Measurements from ENCODE around the gene TNFRSF25.
"Not testable (repeated sequence)": the region's sequence is repeated elsewhere in the genome, so short reads cannot be mapped to it uniquely, and the experiment has no call there.

TNFRSF25 gene

GRCh38 chr1:6467744-6468688 lies 2.0 kb upstream of the TNFRSF25 start:
- no peak for DNase-seq

GRCh38 chr1:6467224-6467623 lies 1.3 kb upstream of the TNFRSF25 start:
- DNase-seq = no peak

- no peak for DNase-seq
Measured at GRCh38 chr1:6466751-6467150, 778 bp upstream of the TNFRSF25 start.

- DNase-seq = no peak
Measured at GRCh38 chr1:6465461-6466005, 440 bp downstream of the TNFRSF25 start.

GRCh38 chr1:6464915-6465314 lies 1.1 kb downstream of the TNFRSF25 start:
- no peak for DNase-seq

- DNase-seq = no peak
Measured at GRCh38 chr1:6464514-6464836, 1.5 kb downstream of the TNFRSF25 start.

GRCh38 chr1:6463120-6463412 lies 2.9 kb downstream of the TNFRSF25 start:
- DNase-seq = no peak

- DNase-seq = no peak
Measured at GRCh38 chr1:6462412-6463119, 3.4 kb downstream of the TNFRSF25 start.

- no peak for DNase-seq
Measured at GRCh38 chr1:6461538-6462411, 4.2 kb downstream of the TNFRSF25 start.

- no peak for DNase-seq
Measured at GRCh38 chr1:6461051-6461530, 4.9 kb downstream of the TNFRSF25 start.

- DNase-seq = no peak
Measured at GRCh38 chr1:6460301-6461050, 5.5 kb downstream of the TNFRSF25 start.

- no peak for DNase-seq
Measured at GRCh38 chr1:6459850-6460265, 6.1 kb downstream of the TNFRSF25 start.

GRCh38 chr1:6456800-6457466 lies 9.0 kb downstream of the TNFRSF25 start:
- DNase-seq = no peak

GRCh38 chr1:6455752-6456520 lies 10.0 kb downstream of the TNFRSF25 start:
- DNase-seq = not testable (repeated sequence)

- no peak for DNase-seq
Measured at GRCh38 chr1:6454856-6455751, 10.9 kb downstream of the TNFRSF25 start.

- not testable (repeated sequence) for DNase-seq
Measured at GRCh38 chr1:6453895-6454855, 11.8 kb downstream of the TNFRSF25 start.

GRCh38 chr1:6450943-6451373 lies 15.0 kb downstream of the TNFRSF25 start:
- no peak for DNase-seq

- not testable (repeated sequence) for DNase-seq
Measured at GRCh38 chr1:6450486-6450885, 15.5 kb downstream of the TNFRSF25 start.

Data from NCI-H2081 treated with DMSO at 0.1 percent for 48 hours (cell line).